ENCODE measurements around the gene SRCAP.
A peak's percentile ranks its signal among the peaks of the same experiment; 100 is the strongest.

The SRCAP gene

GRCh38 chr16:30760577-30761426, 61.8 kb downstream of the SRCAP start:
- DNase-seq, result no peak

GRCh38 chr16:30761427-30761927, 62.5 kb downstream of the SRCAP start:
- DNase-seq, result no peak

DNA sequence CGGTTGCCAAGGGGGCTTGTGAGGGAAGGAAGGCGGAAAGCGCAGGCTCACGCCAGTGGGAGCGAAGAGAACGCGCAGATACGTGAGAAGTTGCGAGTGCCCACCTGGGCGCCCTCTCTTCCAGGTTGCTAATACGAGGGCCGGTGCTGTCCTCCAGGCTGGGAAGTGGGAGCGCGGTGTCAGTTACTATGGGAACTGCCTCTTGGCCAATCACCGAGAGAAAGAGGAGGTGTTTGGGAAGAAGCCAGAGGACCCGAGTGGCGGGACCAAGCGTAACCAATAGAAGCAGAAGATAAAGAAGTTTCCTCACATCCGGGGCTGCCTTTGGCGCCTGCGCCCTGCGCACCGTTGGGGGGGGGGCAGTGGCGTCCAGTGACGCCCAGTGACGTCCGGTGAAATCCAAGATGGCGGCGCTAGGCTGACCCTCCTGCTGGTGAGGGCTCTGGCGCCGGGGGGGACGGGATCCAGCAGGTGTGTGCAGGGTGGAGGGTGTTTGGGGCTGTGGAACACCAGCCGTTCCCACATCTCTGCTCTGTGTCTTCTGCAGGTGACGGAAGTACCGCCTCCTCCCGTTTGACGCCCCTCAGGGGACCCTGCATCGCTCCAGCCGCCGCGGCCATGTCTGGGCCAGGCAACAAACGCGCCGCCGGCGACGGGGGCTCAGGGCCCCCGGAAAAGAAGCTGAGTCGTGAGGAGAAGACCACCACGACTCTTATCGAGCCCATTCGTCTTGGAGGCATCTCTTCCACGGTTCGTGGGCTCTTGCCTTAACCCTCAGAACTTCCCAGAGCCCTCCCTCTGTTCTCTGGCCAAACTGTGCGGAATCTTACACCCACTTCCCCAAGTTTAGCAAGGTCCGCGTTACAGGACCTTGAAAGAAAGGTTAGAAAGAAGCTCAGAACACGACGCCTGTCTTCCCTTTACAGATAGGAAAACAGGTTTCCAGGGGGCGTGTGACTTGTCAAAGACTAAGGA, 63.2 kb downstream of the SRCAP start, which contains the start of the genes CFAP119 and RNF40:
Gene CFAP119, minus strand, starts transcription at position 135 of the 975 bp plus-strand sequence. CDS start 314 bp downstream, outside the sequence.
Gene RNF40, plus strand, starts transcription at position 395 of the 975 bp plus-strand sequence. Its CDS starts 224 bp downstream, at position 619.
- DNase-seq, result peak; percentile 73 to 82

- DNase-seq, result no peak
Measured at GRCh38 chr16:30762991-30763725, 64.2 kb downstream of the SRCAP start.

DNA sequence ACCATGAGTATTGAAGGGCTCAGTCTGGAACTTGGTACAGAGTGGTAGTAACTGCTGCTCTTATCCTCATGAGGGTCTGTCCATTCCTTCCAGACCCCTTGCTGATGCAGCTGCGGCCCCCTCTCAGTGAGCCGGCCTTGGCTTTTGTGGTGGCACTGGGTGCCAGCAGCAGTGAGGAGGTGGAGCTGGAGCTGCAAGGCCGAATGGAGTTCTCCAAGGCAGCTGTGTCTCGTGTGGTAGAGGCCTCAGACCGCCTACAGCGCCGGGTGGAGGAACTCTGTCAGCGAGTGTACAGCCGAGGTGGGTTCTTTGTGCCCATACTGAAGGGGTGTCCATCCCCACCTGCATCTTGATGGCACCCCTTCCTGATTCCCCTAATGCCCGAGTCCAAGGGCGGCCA, 65.1 kb downstream of the SRCAP start:
- DNase-seq, result no peak

- DNase-seq, result no peak
Measured at GRCh38 chr16:30764816-30765465, 66.0 kb downstream of the SRCAP start.

GRCh38 chr16:30766206-30766932, 67.4 kb downstream of the SRCAP start:
- DNase-seq, result no peak

GRCh38 chr16:30766933-30767284, 67.9 kb downstream of the SRCAP start:
- no peak for DNase-seq

GRCh38 chr16:30767767-30768465, 68.9 kb downstream of the SRCAP start:
- no peak for DNase-seq

- no peak for DNase-seq
Measured at GRCh38 chr16:30768583-30769181, 69.7 kb downstream of the SRCAP start.

GRCh38 chr16:30769379-30770089, 70.6 kb downstream of the SRCAP start:
- no peak for DNase-seq

DNA sequence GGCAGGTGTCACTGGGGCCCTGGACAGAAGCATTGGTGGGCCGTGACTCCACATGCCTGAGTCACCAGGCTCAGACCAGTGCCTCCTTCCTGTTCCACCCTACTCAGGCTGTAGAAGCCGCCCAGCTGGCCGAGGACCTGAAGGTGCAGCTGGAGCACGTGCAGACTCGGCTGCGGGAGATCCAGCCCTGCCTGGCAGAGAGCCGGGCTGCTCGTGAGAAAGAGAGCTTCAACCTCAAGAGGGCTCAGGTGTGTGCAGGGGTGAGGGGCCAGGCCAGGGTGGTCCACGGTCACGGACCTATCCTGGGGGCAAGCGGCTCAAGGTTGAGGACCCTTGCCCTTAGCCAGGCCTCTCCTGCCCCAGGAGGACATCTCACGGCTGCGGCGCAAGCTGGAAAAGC, 72.8 kb downstream of the SRCAP start:
- no peak for DNase-seq

DNA sequence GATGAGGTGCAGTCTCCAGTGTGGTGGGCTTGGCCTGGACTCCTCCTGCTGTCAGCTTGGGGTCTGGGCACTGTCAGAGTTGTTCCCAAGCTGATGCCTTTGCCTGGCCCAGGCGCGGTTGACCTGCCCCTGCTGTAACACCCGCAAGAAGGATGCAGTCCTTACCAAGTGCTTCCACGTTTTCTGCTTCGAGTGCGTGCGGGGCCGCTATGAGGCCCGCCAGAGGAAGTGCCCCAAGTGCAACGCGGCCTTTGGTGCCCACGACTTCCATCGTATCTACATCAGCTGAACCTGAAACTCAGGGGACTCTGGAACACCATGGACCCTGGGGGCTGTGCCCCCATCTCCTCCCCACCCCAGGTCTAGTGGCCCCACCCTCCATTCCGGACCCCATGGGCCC, 74.9 kb downstream of the SRCAP start:
- DNase-seq, result no peak

DNA sequence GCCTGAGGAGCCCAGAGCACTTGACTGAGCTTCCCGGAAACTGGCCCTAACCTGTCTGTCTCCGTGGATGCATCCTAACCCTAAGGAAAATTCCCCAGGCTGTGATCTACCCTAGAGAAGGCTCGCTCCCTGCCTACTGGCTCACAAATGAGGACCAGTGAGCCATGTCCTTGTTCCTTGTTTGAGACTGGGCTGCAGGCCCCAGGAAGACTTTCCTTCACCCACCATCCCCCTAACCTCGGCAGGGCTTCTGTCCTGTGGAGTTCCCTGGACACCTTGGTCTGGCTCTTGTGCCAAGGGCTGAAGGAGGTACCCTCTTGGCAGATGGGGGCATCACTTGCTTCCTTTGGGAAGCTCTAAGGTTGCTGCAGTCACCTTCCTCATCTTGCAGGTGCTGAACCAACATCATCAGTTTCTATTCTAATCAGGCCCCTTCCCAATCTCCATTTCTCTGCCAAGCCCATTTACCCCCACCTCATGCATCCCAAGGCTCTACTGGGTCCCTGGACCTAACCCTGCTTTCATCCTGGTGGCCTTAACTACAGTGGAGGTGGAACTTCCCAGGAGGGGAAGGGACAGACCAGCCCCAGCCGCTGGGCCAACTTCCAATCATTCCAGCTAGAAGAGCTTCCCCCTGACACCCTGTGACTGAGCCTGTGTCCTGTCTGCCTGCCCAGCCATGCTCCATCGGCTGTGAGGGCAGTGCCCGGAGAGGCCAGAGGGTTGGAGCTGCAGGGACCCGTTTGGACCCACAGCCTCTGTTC, 75.6 kb downstream of the SRCAP start:
- no peak for DNase-seq

DNA sequence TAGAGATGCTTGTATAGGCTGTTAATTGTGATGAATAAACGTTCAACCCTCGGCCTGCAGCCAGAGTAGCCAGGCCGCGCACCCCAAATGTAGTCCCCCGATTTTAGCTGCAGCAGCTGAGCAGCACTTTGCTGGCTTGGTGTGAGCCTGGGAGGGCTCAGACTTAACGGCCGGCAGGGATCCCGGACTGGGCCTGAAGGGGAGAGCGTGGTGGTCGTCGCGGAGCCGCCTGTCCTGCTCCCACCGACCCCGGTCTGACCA, 76.1 kb downstream of the SRCAP start:
- no peak for DNase-seq

GRCh38 chr16:30775392-30776188, 76.6 kb downstream of the SRCAP start:
- peak; percentile 10 to 11 for DNase-seq

DNA sequence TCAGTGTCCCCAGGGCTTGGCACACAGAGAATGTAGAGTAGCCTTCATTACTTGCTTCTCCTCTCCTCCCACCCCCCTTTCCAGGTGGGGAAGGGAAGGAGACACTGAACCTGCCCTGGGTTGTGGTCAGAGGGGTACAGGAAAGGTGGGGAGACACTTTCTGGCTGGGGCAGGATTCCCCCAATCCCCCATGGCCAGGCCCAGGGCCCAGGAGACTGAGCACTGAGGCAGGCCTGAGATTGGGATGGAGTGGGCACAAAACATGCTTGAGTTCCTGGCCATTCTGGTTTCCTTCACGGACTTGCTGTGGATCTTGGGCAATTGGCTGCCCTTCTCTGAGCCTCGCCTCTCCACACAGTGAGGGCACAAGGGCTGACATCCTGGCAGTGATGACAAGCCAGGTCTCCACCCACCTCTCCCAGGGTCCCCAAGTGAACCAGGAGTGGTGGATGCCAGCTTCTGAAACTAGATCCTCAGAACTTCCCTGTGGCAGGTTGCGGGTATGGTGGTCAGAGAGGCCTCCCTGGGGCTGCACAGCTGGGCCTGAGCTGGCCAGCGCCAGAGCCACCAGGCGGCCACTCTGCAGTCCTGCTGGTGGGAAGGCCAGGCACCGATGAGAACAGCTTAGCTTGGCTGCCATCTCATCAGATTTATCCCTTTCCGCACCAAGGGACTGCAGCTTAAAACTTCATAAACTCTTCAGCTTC, 78.8 kb downstream of the SRCAP start:
- DNase-seq, result no peak
